ENCODE results near the gene CDH4. TPM values are rescaled to one million over a fixed set of nuclear protein-coding genes. Genes with fewer than 3 reads are reported as not detected.

Gene CDH4
- total RNA-seq, 1 donor from 2014 or later = 8.9 TPM

DNA sequence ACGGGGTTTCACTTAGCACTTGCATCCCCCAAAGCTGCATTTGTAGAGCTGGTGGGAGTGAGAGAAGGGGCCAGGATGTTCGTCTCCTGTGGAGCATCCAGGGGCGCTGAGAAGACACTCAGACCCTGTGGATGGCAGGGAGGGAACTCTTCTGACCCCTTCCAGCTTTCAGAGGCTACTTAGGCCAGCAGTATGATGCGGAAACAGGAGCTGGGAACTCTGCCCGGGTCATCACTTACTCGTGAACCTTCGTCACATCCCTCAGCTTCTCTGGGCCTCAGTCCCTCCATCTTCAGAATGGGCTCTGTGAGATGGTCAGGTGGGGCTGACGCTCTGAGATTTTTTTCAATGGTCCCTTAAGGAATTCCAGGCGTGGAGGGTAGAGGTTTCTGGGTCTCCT, 585.1 kb downstream of the CDH4 start:
- TF ChIP-seq, protein P1, sequence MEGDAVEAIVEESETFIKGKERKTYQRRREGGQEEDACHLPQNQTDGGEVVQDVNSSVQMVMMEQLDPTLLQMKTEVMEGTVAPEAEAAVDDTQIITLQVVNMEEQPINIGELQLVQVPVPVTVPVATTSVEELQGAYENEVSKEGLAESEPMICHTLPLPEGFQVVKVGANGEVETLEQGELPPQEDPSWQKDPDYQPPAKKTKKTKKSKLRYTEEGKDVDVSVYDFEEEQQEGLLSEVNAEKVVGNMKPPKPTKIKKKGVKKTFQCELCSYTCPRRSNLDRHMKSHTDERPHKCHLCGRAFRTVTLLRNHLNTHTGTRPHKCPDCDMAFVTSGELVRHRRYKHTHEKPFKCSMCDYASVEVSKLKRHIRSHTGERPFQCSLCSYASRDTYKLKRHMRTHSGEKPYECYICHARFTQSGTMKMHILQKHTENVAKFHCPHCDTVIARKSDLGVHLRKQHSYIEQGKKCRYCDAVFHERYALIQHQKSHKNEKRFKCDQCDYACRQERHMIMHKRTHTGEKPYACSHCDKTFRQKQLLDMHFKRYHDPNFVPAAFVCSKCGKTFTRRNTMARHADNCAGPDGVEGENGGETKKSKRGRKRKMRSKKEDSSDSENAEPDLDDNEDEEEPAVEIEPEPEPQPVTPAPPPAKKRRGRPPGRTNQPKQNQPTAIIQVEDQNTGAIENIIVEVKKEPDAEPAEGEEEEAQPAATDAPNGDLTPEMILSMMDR (conservative IDR thresholded peaks at IDR 0.05) = no peak

DNA sequence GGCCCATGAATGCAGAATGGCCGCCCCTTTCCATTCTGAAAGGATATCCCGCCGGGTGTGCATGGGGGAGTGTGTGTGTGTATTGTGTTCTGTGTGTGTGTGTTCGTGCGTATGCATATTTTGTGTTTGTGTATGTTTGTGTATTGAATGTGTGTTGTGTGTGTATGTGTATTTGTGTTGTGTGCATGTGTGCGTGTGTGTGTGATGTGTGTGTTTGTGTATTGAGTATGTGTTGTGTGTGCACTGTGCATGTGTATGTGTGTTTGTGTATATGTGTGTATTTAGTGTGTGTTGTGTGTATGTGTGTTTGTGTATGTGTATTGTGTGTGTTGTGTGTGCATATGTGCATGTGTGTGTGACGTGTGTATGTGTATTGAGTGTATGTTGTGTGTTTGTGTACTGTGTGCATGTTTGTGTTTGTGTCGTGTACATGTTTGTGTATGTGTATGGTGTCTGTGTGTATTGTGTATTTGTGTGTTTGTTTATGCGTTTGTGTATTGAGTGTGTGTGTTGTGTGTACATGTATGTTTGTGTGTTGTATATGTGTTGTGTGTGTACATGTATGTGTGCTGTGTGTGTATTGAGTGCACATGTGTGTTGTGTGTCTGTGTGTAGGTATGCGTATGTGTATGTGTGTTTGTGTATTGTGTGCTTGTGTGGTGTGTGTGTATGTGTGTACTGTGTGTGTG, 587.3 kb downstream of the CDH4 start:
- Mint-ChIP-seq H3K9me3 (no peaks in the 10 kb centered on the region), H3K27ac (ENCODE audit: unreplicated experiment) (no peak overlapping the region), H3K36me3 (ENCODE audit: low read depth) (no peaks in the 10 kb centered on the region), H3K27me3 (ENCODE audit: low read depth) (no peaks in the 10 kb centered on the region), H3K4me3 (no peak overlapping the region), H3K4me1 (peaks cover 11% of the 10 kb centered on the region)
- DNase-seq (ENCODE audit: low read depth, low spot score) = no peak
- TF ChIP-seq, protein P1 (conservative IDR thresholded peaks at IDR 0.05) = no peak

More for the DNA sequence above, 585.1 kb downstream of the CDH4 start:
- H3K9me3 Mint-ChIP-seq = no peaks in the 10 kb centered on the region
- no peak overlapping the region for H3K4me3 Mint-ChIP-seq
- no peaks in the 10 kb centered on the region for H3K36me3 Mint-ChIP-seq (ENCODE audit: low read depth)
- no peaks in the 10 kb centered on the region for H3K27me3 Mint-ChIP-seq (ENCODE audit: low read depth)
- H3K4me1 Mint-ChIP-seq = peaks cover 3% of the 10 kb centered on the region
- no peak for DNase-seq (ENCODE audit: low read depth, low spot score)
- H3K27ac Mint-ChIP-seq (ENCODE audit: unreplicated experiment) = no peak overlapping the region

DNA sequence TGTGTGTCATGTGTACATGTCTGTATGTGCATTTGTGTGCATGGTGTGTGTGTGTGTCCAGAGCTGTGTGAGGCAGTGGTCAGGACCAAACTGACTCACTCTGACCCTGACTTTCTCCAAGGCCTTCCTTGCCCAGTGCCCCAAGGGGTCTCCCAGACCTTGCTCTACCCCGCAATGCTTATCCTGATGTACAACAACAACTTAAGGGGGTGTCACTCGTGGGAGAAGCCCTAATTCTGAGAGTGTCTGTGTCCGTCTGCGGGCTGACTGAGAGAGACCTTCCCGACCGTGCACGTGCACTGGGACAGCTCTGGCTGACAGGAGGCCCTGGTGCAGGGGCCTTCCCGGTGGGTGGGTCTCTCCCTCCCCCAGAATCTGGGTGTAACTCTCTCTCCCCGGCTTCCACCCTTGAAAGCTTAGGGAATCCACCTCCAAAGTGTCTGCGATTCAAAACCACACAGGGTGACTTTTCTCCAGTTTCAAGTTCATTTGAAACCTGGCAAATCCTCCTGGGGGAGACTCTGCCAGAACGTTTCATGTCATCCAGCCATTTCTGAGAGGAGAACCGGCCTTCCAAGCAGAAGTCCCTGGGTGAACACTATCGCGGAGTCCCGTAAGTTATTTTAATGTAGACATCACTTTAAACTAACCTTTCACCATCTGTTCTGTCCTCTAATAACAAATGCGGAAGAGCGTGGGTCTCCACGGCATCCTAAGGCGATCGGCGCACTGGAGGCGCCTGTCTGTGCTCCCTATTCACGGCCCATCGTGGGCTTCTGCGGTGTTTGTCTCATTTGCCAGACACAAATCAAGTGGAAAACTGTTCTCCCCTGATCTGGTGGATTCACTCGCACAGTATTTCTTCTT, 588.1 kb downstream of the CDH4 start:
- TF ChIP-seq, protein P1 (conservative IDR thresholded peaks at IDR 0.05) = no peak
- no peaks in the 10 kb centered on the region for H3K9me3 Mint-ChIP-seq
- H3K4me3 Mint-ChIP-seq = no peak overlapping the region
- no peaks in the 10 kb centered on the region for H3K27me3 Mint-ChIP-seq (ENCODE audit: low read depth)
- no peak for DNase-seq (ENCODE audit: low read depth, low spot score)
- H3K27ac Mint-ChIP-seq (ENCODE audit: unreplicated experiment) = peak overlapping the region; percentile 22
- peaks cover 17% of the 10 kb centered on the region for H3K4me1 Mint-ChIP-seq
- H3K36me3 Mint-ChIP-seq (ENCODE audit: low read depth) = no peaks in the 10 kb centered on the region

DNA sequence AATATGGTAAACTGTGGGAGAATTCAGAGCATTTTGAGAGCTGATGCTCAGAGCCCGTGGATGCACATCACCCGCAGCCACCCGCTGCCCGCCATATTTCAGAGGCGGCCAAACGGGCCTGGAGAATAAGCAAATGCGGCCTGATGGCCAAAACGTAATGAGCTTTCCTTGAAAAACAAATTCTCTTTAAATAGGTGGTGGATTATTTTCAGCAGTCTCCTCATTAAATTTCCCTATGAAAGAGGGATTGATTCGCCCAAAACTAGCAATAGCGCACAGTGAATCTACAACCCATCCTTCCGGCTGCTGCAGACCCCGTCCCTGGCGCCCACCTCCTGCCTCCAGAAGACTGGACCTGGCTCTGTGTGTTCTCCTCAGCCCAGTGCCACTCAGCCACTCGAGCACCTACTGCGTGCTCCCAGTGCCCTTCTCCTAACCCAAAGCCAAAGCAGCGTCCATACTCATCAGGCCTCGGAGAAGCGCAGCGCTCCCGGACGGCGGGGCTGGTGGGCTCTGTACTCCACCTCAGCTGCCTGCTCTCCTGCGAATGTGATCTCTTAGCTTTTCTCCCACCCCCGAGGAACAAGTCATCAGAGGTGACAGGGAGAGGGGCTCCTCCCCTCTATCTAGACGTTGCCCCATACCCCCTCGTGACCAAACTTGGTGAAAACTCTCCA, 588.9 kb downstream of the CDH4 start:
- H3K27me3 Mint-ChIP-seq (ENCODE audit: low read depth) = no peaks in the 10 kb centered on the region
- H3K9me3 Mint-ChIP-seq = no peaks in the 10 kb centered on the region
- H3K4me3 Mint-ChIP-seq = no peak overlapping the region
- no peak for DNase-seq (ENCODE audit: low read depth, low spot score)
- H3K27ac Mint-ChIP-seq (ENCODE audit: unreplicated experiment) = no peak overlapping the region
- TF ChIP-seq, protein P1 (conservative IDR thresholded peaks at IDR 0.05) = no peak
- H3K36me3 Mint-ChIP-seq (ENCODE audit: low read depth) = no peaks in the 10 kb centered on the region
- peaks cover 25% of the 10 kb centered on the region for H3K4me1 Mint-ChIP-seq

DNA sequence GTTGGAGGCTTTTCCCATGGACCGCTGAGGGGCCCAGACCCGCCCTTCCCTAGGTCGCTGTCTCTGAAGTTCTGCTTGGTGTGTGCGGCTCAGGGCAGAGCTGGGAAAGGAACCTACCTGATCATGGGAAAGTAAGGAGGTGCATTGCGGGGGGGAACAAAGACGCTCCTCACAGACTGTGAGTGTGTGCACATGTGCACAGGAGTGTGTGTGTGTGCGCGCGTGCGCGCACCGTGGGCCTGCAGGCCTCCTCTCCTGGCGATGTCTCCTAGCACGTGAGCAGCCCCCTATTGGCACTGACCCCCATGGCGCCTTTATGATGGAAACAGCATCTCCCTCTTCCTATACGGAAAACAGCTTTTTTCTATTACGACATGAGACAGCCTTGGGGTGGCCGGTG, 589.5 kb downstream of the CDH4 start:
- Mint-ChIP-seq H3K27ac (ENCODE audit: unreplicated experiment) (no peak overlapping the region), H3K9me3 (no peaks in the 10 kb centered on the region), H3K4me1 (peaks cover 31% of the 10 kb centered on the region), H3K36me3 (ENCODE audit: low read depth) (no peaks in the 10 kb centered on the region), H3K27me3 (ENCODE audit: low read depth) (no peaks in the 10 kb centered on the region), H3K4me3 (no peak overlapping the region)
- DNase-seq (ENCODE audit: low read depth, low spot score) = no peak
- TF ChIP-seq, protein P1 (conservative IDR thresholded peaks at IDR 0.05) = no peak

Measured in neural crest cell (in vitro differentiated cells).